ENCODE data around the gene HPD.
A peak's percentile ranks its signal among the peaks of the same experiment; 100 is the strongest.
"Not testable (repeated sequence)": the region's sequence is repeated elsewhere in the genome, so short reads cannot be mapped to it uniquely, and the experiment has no call there.

HPD gene

GRCh38 chr12:121798787-121799155 is 59.9 kb downstream of the HPD start:
- DNase-seq (ENCODE audit: low read depth) = no peak

DNA sequence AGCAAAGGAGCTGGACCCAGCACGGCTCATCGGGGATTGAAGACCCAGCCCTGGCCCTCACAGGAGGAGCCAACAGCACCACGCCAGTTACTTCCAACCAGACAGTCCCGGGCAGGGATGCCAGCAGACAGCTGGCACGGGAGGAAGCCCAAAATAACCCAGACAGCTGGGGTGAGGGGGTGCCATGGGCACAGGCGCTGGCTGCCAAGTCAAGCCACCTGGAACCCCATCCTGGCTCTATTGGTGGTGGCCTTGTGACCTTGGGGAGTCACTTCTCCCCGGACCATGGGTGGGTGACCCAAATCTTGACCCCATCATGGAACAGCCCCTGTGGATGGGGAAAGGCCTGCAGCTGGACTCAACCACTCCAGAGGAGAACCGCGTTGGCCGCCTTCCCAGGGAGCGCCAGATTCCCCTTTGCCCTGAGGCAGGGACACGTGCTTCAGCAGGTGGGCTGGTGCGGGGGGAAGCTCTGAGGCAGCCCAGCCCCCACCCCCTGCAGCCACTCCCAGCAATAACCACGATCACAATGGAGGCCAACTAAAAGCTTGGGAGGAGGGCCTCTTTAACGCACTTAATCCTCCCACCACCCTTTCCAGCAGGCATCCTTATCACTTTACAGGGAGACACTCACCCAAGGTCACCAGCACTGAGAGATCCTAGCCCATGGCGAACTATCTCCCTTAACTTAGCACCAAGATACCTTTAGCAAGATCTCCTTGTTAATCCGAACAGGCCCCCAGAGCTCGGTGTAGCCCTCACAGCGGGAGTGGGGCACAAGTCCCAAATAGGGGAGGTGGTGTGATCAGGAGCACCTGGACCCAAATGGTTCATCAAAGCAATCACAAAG is 60.5 kb downstream of the HPD start:
- no peak for DNase-seq (ENCODE audit: low read depth)

- DNase-seq (ENCODE audit: low read depth) = no peak
These were observed 61.6 kb downstream of the HPD start for GRCh38 chr12:121796855-121797751.

GRCh38 chr12:121795034-121795968 is 63.4 kb downstream of the HPD start:
- no peak for DNase-seq (ENCODE audit: low read depth)

DNA sequence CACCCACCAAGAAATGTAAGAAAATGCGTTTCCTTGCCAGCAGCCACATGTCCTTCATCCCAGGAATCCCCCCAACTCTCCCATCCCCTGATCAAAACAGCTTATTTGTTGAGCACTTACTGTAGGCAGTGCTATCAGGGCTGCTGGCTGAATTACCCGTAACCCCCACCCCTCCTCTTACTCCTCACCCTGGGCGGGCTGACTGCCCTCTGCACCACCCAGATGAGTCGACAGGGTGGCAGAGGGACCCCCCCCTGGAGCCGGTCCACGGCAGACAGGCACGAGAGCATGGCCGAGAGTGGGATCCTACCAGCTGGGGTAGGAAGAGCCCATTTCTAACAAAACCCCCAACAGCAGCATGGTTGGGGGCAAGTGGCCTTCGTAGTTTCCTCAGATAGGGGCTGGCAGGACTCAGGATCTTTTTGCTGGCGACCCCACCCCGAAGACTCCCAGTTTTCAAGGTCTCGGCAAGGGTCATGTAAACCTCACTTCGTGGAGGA is 64.1 kb downstream of the HPD start:
- DNase-seq (ENCODE audit: low read depth) = no peak

DNA sequence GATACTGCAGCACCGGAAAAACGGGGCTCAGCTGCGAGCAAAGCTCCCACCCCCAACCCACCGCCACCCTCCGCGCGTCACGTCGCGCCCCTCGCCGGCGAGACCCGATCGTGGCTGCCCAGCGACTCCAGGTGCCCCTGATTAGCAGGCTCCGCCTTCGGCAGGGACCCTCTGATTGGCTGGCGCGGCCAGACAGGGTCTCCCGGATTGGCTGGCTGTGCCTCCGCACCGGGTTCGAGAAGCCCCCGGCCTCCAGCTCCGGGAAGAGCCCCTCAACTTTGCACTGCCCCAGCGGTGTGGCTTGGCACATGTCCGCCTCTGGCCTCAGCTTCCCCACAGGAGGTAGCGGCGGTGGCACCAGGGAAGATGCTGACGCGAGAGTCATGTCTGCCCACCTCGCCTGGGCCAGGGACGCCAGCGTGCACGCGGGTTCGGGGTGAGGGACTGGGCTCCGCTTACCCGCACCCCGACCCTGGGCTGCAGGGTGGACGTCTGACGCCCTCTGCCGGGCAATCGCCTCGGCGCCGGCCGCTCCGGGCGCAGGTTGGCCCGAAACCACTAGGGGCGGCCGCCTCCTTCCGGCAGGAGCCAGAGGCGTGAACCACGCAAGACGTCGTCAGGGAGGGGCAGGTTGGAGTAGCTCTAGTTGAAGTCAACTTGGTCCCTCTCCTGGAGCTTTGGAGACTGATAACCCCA is 64.7 kb downstream of the HPD start:
- peak; percentile 77 for DNase-seq (ENCODE audit: low read depth)

DNA sequence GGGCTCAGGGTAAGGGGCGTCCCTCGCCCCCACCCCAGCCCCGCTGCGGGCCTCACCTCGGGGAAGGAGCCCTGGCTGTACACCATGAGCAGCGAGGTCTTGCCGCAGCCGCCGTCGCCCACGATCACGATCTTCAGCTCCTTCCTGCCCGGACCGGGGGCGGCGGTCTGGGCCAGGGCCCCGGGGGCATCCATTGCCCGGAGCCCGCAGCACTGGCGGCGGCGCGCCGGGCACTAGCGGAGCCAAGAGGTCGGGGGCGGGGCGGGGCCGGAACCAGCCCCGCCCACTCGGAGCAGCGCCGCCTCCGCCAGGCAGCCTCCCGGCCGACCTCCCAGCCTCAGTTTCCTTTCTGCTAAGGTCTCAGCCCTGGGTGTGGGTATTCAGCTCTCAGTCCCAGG is 65.2 kb downstream of the HPD start, which contains the start of gene RHOF:
Gene RHOF, minus strand, starts transcription at position 249 of the 398 bp plus-strand sequence. Its CDS starts 55 bp downstream, at position 194.
- DNase-seq (ENCODE audit: low read depth) = no peak

- DNase-seq (ENCODE audit: low read depth) = no peak
These were observed 65.8 kb downstream of the HPD start for GRCh38 chr12:121792607-121793439.

- DNase-seq (ENCODE audit: low read depth) = no peak
These were observed 66.7 kb downstream of the HPD start for GRCh38 chr12:121791671-121792551.

GRCh38 chr12:121790785-121791184 is 67.9 kb downstream of the HPD start:
- DNase-seq (ENCODE audit: low read depth) = not testable (repeated sequence)

GRCh38 chr12:121789800-121790728 is 68.6 kb downstream of the HPD start:
- DNase-seq (ENCODE audit: low read depth) = no peak
